WTC11 (cell line): ENCODE results near the gene RTN4RL1. TPM values are rescaled to one million over a fixed set of nuclear protein-coding genes. Genes with fewer than 3 reads are reported as not detected.

Experiments
- ATAC-seq: fragments of 200-7000 bp; cut with Tn5 transposase; 2 replicates; pipeline ENCODE4 v1.10.0; 2021; ENCODE audit warnings: mild to moderate bottlenecking, moderate library complexity
- CTCF ChIA-PET: fragments of 300-600 bp; sonication (Branson Sonifier 250); formaldehyde crosslinking; loops from one replicate; lab custom pipeline; 2021; ENCODE audit warnings: antibody characterized with exemption; lab: Charles Lee
- POLR2A ChIA-PET: fragments of 350-600 bp; sonication (Branson Sonifier 250); formaldehyde crosslinking; loops from one replicate; lab custom pipeline; 2021; ENCODE audit warnings: antibody characterized with exemption; lab: Charles Lee
- DNase-seq: peaks from one replicate; pipeline ENCODE4 v3.0.0; 2021; ENCODE audit warnings: low spot score
- H3K27ac Mint-ChIP-seq: 2 replicates; pipeline ENCODE4 v1.8.0; 2021; ENCODE audit warnings: mixed read lengths
- H3K27me3 Mint-ChIP-seq: 2 replicates; pipeline ENCODE4 v1.8.0; 2021; ENCODE audit warnings: low read depth, mild to moderate bottlenecking, moderate library complexity, mixed read lengths
- H3K36me3 Mint-ChIP-seq: 2 replicates; pipeline ENCODE4 v1.8.0; 2021; ENCODE audit warnings: mixed read lengths
- H3K4me1 Mint-ChIP-seq: 2 replicates; pipeline ENCODE4 v1.8.0; 2022; ENCODE audit warnings: mixed read lengths
- H3K4me3 Mint-ChIP-seq: 2 replicates; pipeline ENCODE4 v1.8.0; 2021; ENCODE audit warnings: mild to moderate bottlenecking, moderate library complexity, mixed read lengths
- H3K9me3 Mint-ChIP-seq: 2 replicates; pipeline ENCODE4 v1.8.0; 2021; ENCODE audit warnings: mixed read lengths
- CBFB ChIP-seq: sonication (generic); formaldehyde crosslinking; IDR thresholded peaks from 2 replicates; pipeline ENCODE4 v1.8.1; 2022; ENCODE audit warnings: mild to moderate bottlenecking, low read depth, missing genetic modification reagents
- CREM ChIP-seq: sonication (generic); formaldehyde crosslinking; IDR thresholded peaks from 2 replicates; pipeline ENCODE4 v1.8.1; 2022; ENCODE audit warnings: mild to moderate bottlenecking, missing genetic modification reagents, moderate library complexity
- EMX1 ChIP-seq: fragments of 250-450 bp; sonication (Bioruptor Pico); IDR thresholded peaks from 2 replicates; pipeline ENCODE4 v1.8.0; 2021; ENCODE audit warnings: mild to moderate bottlenecking
- FOXK1 ChIP-seq: sonication (generic); formaldehyde crosslinking; IDR thresholded peaks from 2 replicates; pipeline ENCODE4 v1.8.0; 2022; ENCODE audit warnings: mild to moderate bottlenecking, moderate library complexity, missing genetic modification reagents
- FOXP4 ChIP-seq: sonication (generic); formaldehyde crosslinking; IDR thresholded peaks from 2 replicates; pipeline ENCODE4 v1.8.0; 2022; ENCODE audit warnings: mild to moderate bottlenecking, missing genetic modification reagents
- IRF2 ChIP-seq: sonication (generic); formaldehyde crosslinking; IDR thresholded peaks from 2 replicates; pipeline ENCODE4 v1.8.0; 2022; ENCODE audit warnings: low read depth, missing genetic modification reagents, borderline replicate concordance
- JUN ChIP-seq: sonication (generic); formaldehyde crosslinking; IDR thresholded peaks from 2 replicates; pipeline ENCODE4 v1.8.0; 2023; ENCODE audit warnings: mild to moderate bottlenecking, missing genetic modification reagents
- KAT7 ChIP-seq: sonication (generic); formaldehyde crosslinking; IDR thresholded peaks from 2 replicates; pipeline ENCODE4 v1.8.1; 2023; ENCODE audit warnings: missing genetic modification reagents, mild to moderate bottlenecking, borderline replicate concordance
- MXD4 ChIP-seq: fragments of 250-450 bp; sonication (Bioruptor Pico); IDR thresholded peaks from 2 replicates; pipeline ENCODE4 v1.8.0; 2021; ENCODE audit warnings: mild to moderate bottlenecking, moderate library complexity, borderline replicate concordance
- PREB ChIP-seq: sonication (generic); formaldehyde crosslinking; IDR thresholded peaks from 2 replicates; pipeline ENCODE4 v1.8.1; 2022; ENCODE audit warnings: mild to moderate bottlenecking, missing genetic modification reagents, moderate library complexity, borderline replicate concordance
- PRRX2 ChIP-seq: fragments of 250-450 bp; sonication (Bioruptor Pico); IDR thresholded peaks from 2 replicates; pipeline ENCODE4 v1.8.0; 2021; ENCODE audit warnings: mild to moderate bottlenecking
- TCF7 ChIP-seq: sonication (generic); formaldehyde crosslinking; IDR thresholded peaks from 2 replicates; pipeline ENCODE4 v1.8.0; 2022; ENCODE audit warnings: mild to moderate bottlenecking, low read depth, missing genetic modification reagents, moderate library complexity
- ZBTB21 ChIP-seq: sonication (generic); formaldehyde crosslinking; IDR thresholded peaks from 2 replicates; pipeline ENCODE4 v1.8.1; 2023; ENCODE audit warnings: mild to moderate bottlenecking, missing genetic modification reagents, borderline replicate concordance
- ZNF263 ChIP-seq: sonication (generic); formaldehyde crosslinking; IDR thresholded peaks from 2 replicates; pipeline ENCODE4 v1.8.1; 2022; ENCODE audit warnings: low read depth, mild to moderate bottlenecking, moderate library complexity, missing genetic modification reagents
- total RNA-seq: library from RNA; stranded (reverse); gene quantifications from 3 replicates; pipeline ENCODE4 v1.2.3, GENCODE V29; 2021
- TF ChIP-seq, protein P1 (sequence below): sonication (generic); formaldehyde crosslinking; IDR thresholded peaks from 2 replicates; pipeline ENCODE4 v1.8.0; 2022; ENCODE audit warnings: missing genetic modification reagents

The RTN4RL1 gene
- total RNA-seq, 1 experiment from 2014 or later, result 0.72 TPM

DNA sequence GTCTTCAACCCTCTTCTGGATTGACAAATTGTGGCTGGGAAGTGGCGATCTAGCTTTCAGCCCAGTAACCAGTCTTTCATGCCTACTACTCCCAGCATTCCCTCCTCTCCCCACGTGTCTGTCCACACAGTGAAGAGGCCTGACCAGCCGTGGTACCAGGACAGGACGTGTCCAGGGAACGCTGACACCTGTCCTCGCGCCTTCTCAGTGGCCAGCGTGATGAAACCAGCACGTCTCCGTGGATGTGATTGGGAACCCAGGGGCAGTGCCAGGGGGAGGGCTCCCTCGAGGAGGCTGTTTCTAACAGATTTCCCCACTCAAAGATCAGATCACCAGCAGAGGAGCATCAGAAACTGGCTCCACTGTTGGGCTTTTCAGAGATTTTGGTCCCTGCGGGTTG lies 126.3 kb downstream of the RTN4RL1 start (continued):
- TF ChIP-seq PREB (CRISPR knock-in tag) (no peak), IRF2 (CRISPR knock-in tag) (no peak), FOXK1 (CRISPR knock-in tag) (no peak), CBFB (CRISPR knock-in tag) (no peak)
- TF ChIP-seq, protein P1, sequence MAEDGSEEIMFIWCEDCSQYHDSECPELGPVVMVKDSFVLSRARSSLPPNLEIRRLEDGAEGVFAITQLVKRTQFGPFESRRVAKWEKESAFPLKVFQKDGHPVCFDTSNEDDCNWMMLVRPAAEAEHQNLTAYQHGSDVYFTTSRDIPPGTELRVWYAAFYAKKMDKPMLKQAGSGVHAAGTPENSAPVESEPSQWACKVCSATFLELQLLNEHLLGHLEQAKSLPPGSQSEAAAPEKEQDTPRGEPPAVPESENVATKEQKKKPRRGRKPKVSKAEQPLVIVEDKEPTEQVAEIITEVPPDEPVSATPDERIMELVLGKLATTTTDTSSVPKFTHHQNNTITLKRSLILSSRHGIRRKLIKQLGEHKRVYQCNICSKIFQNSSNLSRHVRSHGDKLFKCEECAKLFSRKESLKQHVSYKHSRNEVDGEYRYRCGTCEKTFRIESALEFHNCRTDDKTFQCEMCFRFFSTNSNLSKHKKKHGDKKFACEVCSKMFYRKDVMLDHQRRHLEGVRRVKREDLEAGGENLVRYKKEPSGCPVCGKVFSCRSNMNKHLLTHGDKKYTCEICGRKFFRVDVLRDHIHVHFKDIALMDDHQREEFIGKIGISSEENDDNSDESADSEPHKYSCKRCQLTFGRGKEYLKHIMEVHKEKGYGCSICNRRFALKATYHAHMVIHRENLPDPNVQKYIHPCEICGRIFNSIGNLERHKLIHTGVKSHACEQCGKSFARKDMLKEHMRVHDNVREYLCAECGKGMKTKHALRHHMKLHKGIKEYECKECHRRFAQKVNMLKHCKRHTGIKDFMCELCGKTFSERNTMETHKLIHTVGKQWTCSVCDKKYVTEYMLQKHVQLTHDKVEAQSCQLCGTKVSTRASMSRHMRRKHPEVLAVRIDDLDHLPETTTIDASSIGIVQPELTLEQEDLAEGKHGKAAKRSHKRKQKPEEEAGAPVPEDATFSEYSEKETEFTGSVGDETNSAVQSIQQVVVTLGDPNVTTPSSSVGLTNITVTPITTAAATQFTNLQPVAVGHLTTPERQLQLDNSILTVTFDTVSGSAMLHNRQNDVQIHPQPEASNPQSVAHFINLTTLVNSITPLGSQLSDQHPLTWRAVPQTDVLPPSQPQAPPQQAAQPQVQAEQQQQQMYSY, result no peak

- peaks cover 44% of the 10 kb centered on the region for H3K36me3 Mint-ChIP-seq
- H3K27ac Mint-ChIP-seq, result no peak overlapping the region
Observed at GRCh38 chr17:1898332-1898731, 126.8 kb downstream of the RTN4RL1 start.

More at GRCh38 chr17:1898332-1898731, 126.8 kb downstream of the RTN4RL1 start:
- no peak for ATAC-seq
- no peaks in the 10 kb centered on the region for H3K4me1 Mint-ChIP-seq
- H3K9me3 Mint-ChIP-seq, result no peaks in the 10 kb centered on the region
- peaks cover 4% of the 10 kb centered on the region for H3K27me3 Mint-ChIP-seq
- no peak overlapping the region for H3K4me3 Mint-ChIP-seq
- TF ChIP-seq FOXP4 (CRISPR knock-in tag) (no peak), ZNF263 (CRISPR knock-in tag) (no peak), TCF7 (CRISPR knock-in tag) (no peak), JUN (CRISPR knock-in tag) (no peak), MXD4 (CRISPR knock-in tag) (no peak), ZBTB21 (CRISPR knock-in tag) (no peak), PRRX2 (no peak), KAT7 (CRISPR knock-in tag) (no peak), EMX1 (no peak), CREM (CRISPR knock-in tag) (no peak)
- TF ChIP-seq, protein P1, result no peak
- TF ChIP-seq, all 79 proteins: peak for 0
- ChIA-PET CTCF (no interaction called here), POLR2A (no interaction called here)
- no peak for DNase-seq
